Prostate gland (tissue), 2 donors: Measurements from ENCODE around the gene HEPACAM. TPM values are rescaled to one million over a fixed set of nuclear protein-coding genes. Genes with fewer than 3 reads are reported as not detected.

ENCODE experiments used
- DNase-seq: peaks from one replicate; pipeline ENCODE4 v3.0.0-alpha.2; 2019; ENCODE audit warnings: low spot score
- H3K27ac ChIP-seq, 2 donors: fragments of 200-600 bp; sonication (generic); 2 replicates each; pipeline ENCODE4 v1.5.1; 2017 to 2019
- H3K27me3 ChIP-seq: fragments of 200-600 bp; sonication (generic); replicated peaks from 2 replicates; pipeline ENCODE4 v1.5.1; 2019; ENCODE audit not compliant: insufficient read depth
- H3K36me3 ChIP-seq, 2 donors: fragments of 200-600 bp; sonication (generic); 1 replicate in 1 of 2; 2 replicates in 1 of 2; pipeline versions ENCODE4 v1.5.1 to v1.8.1; 2017 to 2019
- H3K4me1 ChIP-seq: fragments of 200-600 bp; sonication (generic); replicated peaks from 2 replicates; pipeline ENCODE4 v1.5.1; 2019
- H3K4me3 ChIP-seq, 2 donors: fragments of 200-600 bp; sonication (generic); 2 replicates each; pipeline ENCODE4 v1.5.1; 2017 to 2019
- H3K9me3 ChIP-seq: fragments of 200-600 bp; sonication (generic); 2 replicates; pipeline ENCODE4 v1.5.1; 2017
- CTCF ChIP-seq, 4 experiments: fragments of 200-600 bp in 2 of 4; fragments of 450-650 bp in 2 of 4; sonication (generic) in 2 of 4; IDR thresholded peaks; 1 replicate in 3 of 4; 2 replicates in 1 of 4; pipeline ENCODE4 v1.5.1; 2016 to 2019; ENCODE audit warnings: antibody characterized with exemption in 4 of 4, mild to moderate bottlenecking in 2 of 4, moderate library complexity in 2 of 4
- POLR2A ChIP-seq: fragments of 450-650 bp; IDR thresholded peaks from one replicate; pipeline ENCODE4 v1.6.1; 2016; ENCODE audit warnings: antibody characterized with exemption, mild to moderate bottlenecking
- POLR2AphosphoS5 ChIP-seq: sonication (generic); formaldehyde crosslinking; IDR thresholded peaks from one replicate; pipeline ENCODE4 v1.6.1; 2017; ENCODE audit warnings: antibody characterized with exemption
- WGBS: methylation state at CpG from one replicate; pipeline ENCODE4 v1.1.5; 2018; 5-methylcytosine and 5-hydroxymethylcytosine counted together
- intact Hi-C: fragments of 100-400 bp; cut with DNase I; formaldehyde crosslinking; loops from one replicate; pipeline ENCODE4 v1.14.2; 2022
- total RNA-seq, 2 donors: library from RNA; depleted of rRNA; stranded (reverse); fragments of >200 nt; gene quantifications; one replicate each; pipeline ENCODE4 v1.1.0, GENCODE V29; 2016

Gene HEPACAM
- total RNA-seq, 2 donors from 2014 or later: 0.27 TPM; not detected in 1

DNA sequence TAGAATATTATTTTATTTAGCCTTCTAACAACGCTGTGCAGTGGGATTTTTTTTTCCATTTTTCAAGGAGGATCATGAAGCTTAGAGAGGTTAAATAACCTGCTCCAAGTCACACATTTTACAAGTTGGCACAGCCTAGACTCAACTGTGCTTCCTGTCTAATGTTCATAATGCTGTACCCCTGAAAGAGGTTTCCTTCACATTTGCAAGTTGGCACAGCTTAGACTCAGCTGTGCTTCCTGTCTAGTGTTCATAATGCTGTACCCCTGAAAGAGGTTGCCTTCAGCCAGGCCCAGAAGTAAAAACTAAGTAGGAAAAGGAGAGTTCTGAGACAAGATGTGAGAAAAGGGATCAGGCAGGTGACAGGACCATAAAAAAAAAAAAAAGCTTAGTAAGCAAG lies 7.9 kb upstream of the HEPACAM start:
- H3K36me3 ChIP-seq: no peaks in the 10 kb centered on the region
- no peak overlapping the region for H3K4me3 ChIP-seq
- H3K27ac ChIP-seq: no peak overlapping the region
- no peaks in the 10 kb centered on the region for H3K9me3 ChIP-seq
- no peak for TF ChIP-seq POLR2A
- no peak for TF ChIP-seq CTCF (IDR thresholded peaks at IDR 0.05)
- no peak for TF ChIP-seq POLR2AphosphoS5
- DNase-seq: no peak
- intact Hi-C loops: no loop called here
- H3K4me1 ChIP-seq: no peaks in the 10 kb centered on the region
- WGBS: 38% methylated on average over 1 of the region's 1 CpG
- H3K27me3 ChIP-seq: no peaks in the 10 kb centered on the region

- Histone ChIP-seq H3K27me3 (no peaks in the 10 kb centered on the region), H3K27ac (no peak overlapping the region), H3K36me3 (no peaks in the 10 kb centered on the region), H3K4me1 (no peaks in the 10 kb centered on the region), H3K4me3 (no peak overlapping the region), H3K9me3 (no peaks in the 10 kb centered on the region)
- intact Hi-C loops: no loop called here
- 65% methylated on average over 5 of the region's 5 CpGs for WGBS
- no peak for DNase-seq
- no peak for TF ChIP-seq POLR2AphosphoS5
- TF ChIP-seq POLR2A: no peak
Observed at GRCh38 chr11:124943254-124943616, 7.4 kb upstream of the HEPACAM start.

DNA sequence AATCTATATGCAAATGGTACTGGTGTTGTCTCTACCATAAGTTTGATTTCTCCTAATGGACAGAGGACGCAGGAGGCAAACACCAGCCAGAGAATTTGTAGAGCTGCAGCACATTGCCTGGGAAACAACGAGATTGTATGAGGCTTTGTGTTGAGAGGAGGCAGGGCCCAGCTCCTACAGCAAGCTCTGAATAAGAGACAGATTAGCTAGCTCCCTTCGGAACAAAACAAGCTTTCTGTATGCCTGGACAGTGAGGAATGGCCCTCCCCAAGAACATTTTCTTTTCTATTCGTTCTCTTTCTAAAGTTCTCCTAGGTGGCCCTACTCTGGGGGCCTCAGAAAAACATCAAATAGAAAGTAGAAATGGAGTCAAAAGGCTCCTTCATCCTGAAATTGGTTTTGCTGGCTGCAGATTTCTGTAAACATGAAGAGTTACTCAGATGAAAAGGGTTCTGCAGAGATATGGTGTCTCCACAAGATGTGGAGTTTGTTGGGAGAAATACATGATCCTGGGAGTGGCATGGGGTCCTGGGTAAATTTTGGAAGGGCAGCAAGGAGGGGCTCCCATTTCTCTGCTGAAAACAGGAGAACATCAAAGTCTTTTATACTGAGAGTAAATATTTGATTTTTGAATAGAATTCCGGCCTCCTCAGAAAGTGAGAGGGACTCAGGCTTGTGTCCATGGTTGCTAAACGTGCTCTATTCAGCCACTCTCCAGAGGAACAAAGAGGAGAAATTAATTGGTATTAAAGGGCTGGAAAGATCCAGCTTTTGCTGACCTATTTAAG lies 6.8 kb upstream of the HEPACAM start:
- intact Hi-C loops: no loop called here
- WGBS: 51% methylated on average over 6 of the region's 6 CpGs

GRCh38 chr11:124941703-124942102 lies 5.9 kb upstream of the HEPACAM start:
- TF ChIP-seq CTCF (IDR thresholded peaks at IDR 0.05) (no peak), POLR2AphosphoS5 (no peak), POLR2A (no peak)
- WGBS: 90% methylated on average over 1 of the region's 1 CpG
- no peaks in the 10 kb centered on the region for H3K36me3 ChIP-seq
- H3K4me3 ChIP-seq: no peak overlapping the region
- no peaks in the 10 kb centered on the region for H3K27me3 ChIP-seq
- DNase-seq: no peak
- no peaks in the 10 kb centered on the region for H3K9me3 ChIP-seq
- intact Hi-C loops: no loop called here
- no peaks in the 10 kb centered on the region for H3K4me1 ChIP-seq
- no peak overlapping the region for H3K27ac ChIP-seq

More for the DNA sequence above, 6.8 kb upstream of the HEPACAM start:
- H3K27ac ChIP-seq: no peak overlapping the region
- no peaks in the 10 kb centered on the region for H3K4me1 ChIP-seq
- no peaks in the 10 kb centered on the region for H3K9me3 ChIP-seq
- no peak overlapping the region for H3K4me3 ChIP-seq
- no peaks in the 10 kb centered on the region for H3K36me3 ChIP-seq
- H3K27me3 ChIP-seq: no peaks in the 10 kb centered on the region
- TF ChIP-seq CTCF (IDR thresholded peaks at IDR 0.05) (no peak), POLR2A (no peak), POLR2AphosphoS5 (no peak)
- DNase-seq: no peak

DNA sequence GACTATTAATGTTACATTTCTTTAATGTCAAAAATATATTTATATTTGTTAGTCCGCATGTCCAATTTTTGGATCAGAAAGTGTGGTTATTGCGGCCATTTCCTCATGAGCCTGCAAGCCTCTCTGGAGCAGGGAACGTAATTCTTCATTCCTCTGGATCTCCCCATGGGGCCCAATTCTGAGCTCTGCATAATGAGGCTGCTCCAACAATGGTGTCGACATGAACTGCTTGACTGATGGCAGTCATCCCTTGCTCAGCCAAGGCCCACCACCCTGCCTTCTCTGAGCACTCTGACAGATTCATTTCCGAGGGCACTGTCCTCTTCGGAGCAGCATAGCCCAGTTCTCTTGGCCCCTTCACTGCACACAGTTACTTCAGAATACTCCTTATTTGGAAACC lies 3.1 kb upstream of the HEPACAM start:
- TF ChIP-seq CTCF (IDR thresholded peaks at IDR 0.05) (no peak), POLR2AphosphoS5 (no peak), POLR2A (no peak)
- H3K4me3 ChIP-seq: no peak overlapping the region
- H3K9me3 ChIP-seq: no peaks in the 10 kb centered on the region
- no peak for DNase-seq
- no peaks in the 10 kb centered on the region for H3K27me3 ChIP-seq
- H3K36me3 ChIP-seq: no peaks in the 10 kb centered on the region
- no peaks in the 10 kb centered on the region for H3K4me1 ChIP-seq
- 92% methylated on average over 6 of the region's 6 CpGs for WGBS
- H3K27ac ChIP-seq: no peak overlapping the region
- intact Hi-C loops: no loop called here
